IPS-18c (cell line): ENCODE data around the gene RBM47.
A peak's percentile ranks its signal among the peaks of the same experiment; 100 is the strongest.
"Not testable (repeated sequence)": the region's sequence is repeated elsewhere in the genome, so short reads cannot be mapped to it uniquely, and the experiment has no call there.

Experiments
- H3K4me3 ChIP-seq: 2 replicates; pipeline ENCODE4 v1.7.0; 2013; ENCODE audit warnings: low read depth, mild to moderate bottlenecking, low read length, moderate library complexity; ENCODE audit not compliant: insufficient read depth
- H3K9me3 ChIP-seq: one replicate; pipeline ENCODE4 v1.6.1; 2013; ENCODE audit warnings: mild to moderate bottlenecking, low read length, moderate library complexity; ENCODE audit not compliant: control insufficient read depth, insufficient read depth

RBM47 gene

GRCh38 chr4:40525752-40526598 lies 103.7 kb downstream of the RBM47 start:
- no peak overlapping the region for H3K4me3 ChIP-seq

GRCh38 chr4:40524366-40525041 lies 105.2 kb downstream of the RBM47 start:
- Histone ChIP-seq H3K9me3 (no peaks in the 10 kb centered on the region), H3K4me3 (no peak overlapping the region)

More at GRCh38 chr4:40525752-40526598, 103.7 kb downstream of the RBM47 start:
- H3K9me3 ChIP-seq: no peaks in the 10 kb centered on the region

- Histone ChIP-seq H3K9me3 (no peaks in the 10 kb centered on the region), H3K4me3 (no peak overlapping the region)
Measured at GRCh38 chr4:40523581-40523980, 106.1 kb downstream of the RBM47 start.

- Histone ChIP-seq H3K4me3 (no peak overlapping the region), H3K9me3 (no peaks in the 10 kb centered on the region)
Measured at GRCh38 chr4:40521957-40522356, 107.7 kb downstream of the RBM47 start.

- Histone ChIP-seq H3K9me3 (no peaks in the 10 kb centered on the region), H3K4me3 (no peak overlapping the region)
Measured at GRCh38 chr4:40520533-40520932, 109.1 kb downstream of the RBM47 start.

- not testable (repeated sequence) for H3K9me3 ChIP-seq, H3K4me3 ChIP-seq
Measured at GRCh38 chr4:40517081-40517480, 112.6 kb downstream of the RBM47 start.

- peaks cover 2% of the 10 kb centered on the region for H3K9me3 ChIP-seq
- no peak overlapping the region for H3K4me3 ChIP-seq
Measured at GRCh38 chr4:40516651-40517050, 113.0 kb downstream of the RBM47 start.

GRCh38 chr4:40515398-40516293 lies 114.0 kb downstream of the RBM47 start:
- Histone ChIP-seq H3K4me3 (no peak overlapping the region), H3K9me3 (peaks cover 2% of the 10 kb centered on the region)

GRCh38 chr4:40515037-40515397 lies 114.6 kb downstream of the RBM47 start:
- peaks cover 2% of the 10 kb centered on the region for H3K9me3 ChIP-seq
- H3K4me3 ChIP-seq: no peak overlapping the region

GRCh38 chr4:40514497-40514951 lies 115.1 kb downstream of the RBM47 start:
- peak overlapping the region; percentile 20; the same call in 1 of the 2 replicates for H3K4me3 ChIP-seq

GRCh38 chr4:40511036-40511614 lies 118.5 kb downstream of the RBM47 start:
- H3K4me3 ChIP-seq: no peak overlapping the region

More at GRCh38 chr4:40514497-40514951, 115.1 kb downstream of the RBM47 start:
- peaks cover 2% of the 10 kb centered on the region for H3K9me3 ChIP-seq

GRCh38 chr4:40507977-40508376 lies 121.7 kb downstream of the RBM47 start:
- H3K9me3 ChIP-seq: no peaks in the 10 kb centered on the region
- H3K4me3 ChIP-seq: no peak overlapping the region

More at GRCh38 chr4:40511036-40511614, 118.5 kb downstream of the RBM47 start:
- peaks cover 2% of the 10 kb centered on the region for H3K9me3 ChIP-seq

- Histone ChIP-seq H3K9me3 (no peaks in the 10 kb centered on the region), H3K4me3 (no peak overlapping the region)
Measured at GRCh38 chr4:40506492-40506891, 123.2 kb downstream of the RBM47 start.

- H3K9me3 ChIP-seq: no peaks in the 10 kb centered on the region
- no peak overlapping the region for H3K4me3 ChIP-seq
Measured at GRCh38 chr4:40506066-40506465, 123.6 kb downstream of the RBM47 start.

- no peaks in the 10 kb centered on the region for H3K9me3 ChIP-seq
- no peak overlapping the region for H3K4me3 ChIP-seq
Measured at GRCh38 chr4:40502934-40503333, 126.7 kb downstream of the RBM47 start.

- Histone ChIP-seq H3K9me3 (no peaks in the 10 kb centered on the region), H3K4me3 (no peak overlapping the region)
Measured at GRCh38 chr4:40502220-40502619, 127.4 kb downstream of the RBM47 start.

GRCh38 chr4:40500781-40501180 lies 128.9 kb downstream of the RBM47 start:
- no peaks in the 10 kb centered on the region for H3K9me3 ChIP-seq
- no peak overlapping the region for H3K4me3 ChIP-seq
